HT1080 (cell line): ENCODE results near the gene HARS1. TPM values are rescaled to one million over a fixed set of nuclear protein-coding genes. Genes with fewer than 3 reads are reported as not detected.
"Not testable (repeated sequence)": the region's sequence is repeated elsewhere in the genome, so short reads cannot be mapped to it uniquely, and the experiment has no call there.

Experiments used
- DNase-seq: peaks from one replicate; pipeline ENCODE4 v3.0.0-alpha.2; 2015; ENCODE audit warnings: low read depth
- total RNA-seq: library from RNA; depleted of rRNA; stranded (reverse); fragments of >200 nt; shearing (Covaris generic); gene quantifications from 2 replicates; pipeline ENCODE4 v1.2.3, GENCODE V29; 2014

Gene HARS1
- total RNA-seq, 1 experiment from 2014 or later: 116 TPM

DNA sequence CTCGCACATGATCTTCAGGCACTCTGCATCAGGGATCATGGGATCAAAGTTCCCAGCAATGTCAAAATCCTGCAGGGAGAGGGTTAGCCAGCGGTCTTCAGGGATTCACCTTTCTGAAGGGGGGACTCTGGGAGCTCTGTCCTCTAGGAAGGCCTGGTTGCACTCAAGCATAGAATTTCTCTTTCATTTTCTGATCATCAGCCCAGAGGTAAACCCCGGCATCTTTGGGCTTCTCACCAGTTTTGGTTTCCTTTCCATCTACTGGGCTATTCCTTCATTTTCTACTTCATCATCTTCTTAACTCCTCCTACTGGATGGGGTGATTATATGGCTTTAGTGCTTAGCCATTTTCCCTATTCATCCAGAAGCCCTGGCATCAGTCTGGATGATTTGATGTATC lies 13.2 kb downstream of the HARS1 start:
- no peak for DNase-seq

DNA sequence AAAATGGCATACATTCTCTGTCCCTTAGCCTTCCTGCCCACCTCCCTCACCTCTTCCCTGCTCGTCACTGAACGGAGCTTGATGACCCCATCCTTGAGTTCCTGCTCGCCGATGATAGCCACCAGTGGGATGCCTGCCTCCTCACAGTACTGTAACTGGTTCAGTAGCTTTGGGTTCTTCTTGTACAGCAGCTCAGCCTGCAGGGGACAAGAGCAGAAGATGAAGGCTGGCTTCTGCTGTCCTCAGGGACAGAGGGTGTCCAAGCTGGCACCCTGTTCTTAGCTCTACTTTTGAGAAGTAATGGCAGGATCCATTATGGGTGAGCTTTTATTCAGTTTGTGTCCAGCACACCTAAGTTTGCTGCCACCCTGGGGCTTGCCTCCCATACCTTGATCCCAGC lies 16.5 kb downstream of the HARS1 start:
- no peak for DNase-seq

- no peak for DNase-seq
Observed at GRCh38 chr5:140674211-140674610, 17.0 kb downstream of the HARS1 start.

DNA sequence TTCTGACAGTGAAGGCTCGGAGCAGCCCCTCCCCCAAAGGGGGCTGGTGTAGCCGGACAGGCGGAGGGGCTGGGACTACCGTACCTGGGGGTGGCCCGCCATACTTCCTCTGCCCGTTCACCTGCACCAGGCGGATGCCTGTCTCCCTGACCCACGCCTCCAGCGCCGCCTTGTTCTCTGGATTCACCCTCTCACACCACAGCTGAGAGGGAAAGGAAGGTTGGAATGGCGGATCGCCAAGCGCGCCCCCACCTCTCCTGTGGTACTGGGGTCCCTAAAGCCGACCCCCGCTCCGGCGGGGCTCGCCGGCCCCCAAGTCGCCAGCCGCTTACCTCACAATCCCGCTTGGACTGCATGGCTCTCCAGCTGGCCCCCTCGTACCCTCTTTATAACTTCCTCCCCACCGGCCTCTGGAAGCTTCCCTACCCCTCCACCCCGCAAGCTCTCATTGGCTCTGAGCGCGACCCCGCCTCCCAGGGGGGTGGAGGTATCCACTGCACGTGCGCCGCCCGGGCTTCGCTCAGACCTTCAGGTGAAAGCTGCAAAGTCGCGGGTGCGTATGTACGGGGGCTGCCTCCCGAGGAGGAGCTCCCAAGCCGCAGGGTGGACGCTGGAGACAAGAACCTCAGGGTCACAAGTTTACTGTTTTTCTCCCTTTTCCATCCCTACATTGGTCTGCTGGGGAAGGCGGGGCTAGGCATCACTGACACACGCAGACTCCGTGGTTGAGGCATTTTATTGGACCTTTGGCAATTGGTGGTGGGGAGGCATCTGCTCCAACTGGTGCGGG lies 17.8 kb downstream of the HARS1 start, which contains the start of gene DND1:
Gene DND1, minus strand, starts transcription at position 390 of the 790 bp plus-strand sequence. Its CDS starts 34 bp downstream, at position 356.
- no peak for DNase-seq

GRCh38 chr5:140672455-140673186 lies 18.5 kb downstream of the HARS1 start:
- DNase-seq: no peak

GRCh38 chr5:140671472-140672125 lies 19.6 kb downstream of the HARS1 start:
- no peak for DNase-seq

DNA sequence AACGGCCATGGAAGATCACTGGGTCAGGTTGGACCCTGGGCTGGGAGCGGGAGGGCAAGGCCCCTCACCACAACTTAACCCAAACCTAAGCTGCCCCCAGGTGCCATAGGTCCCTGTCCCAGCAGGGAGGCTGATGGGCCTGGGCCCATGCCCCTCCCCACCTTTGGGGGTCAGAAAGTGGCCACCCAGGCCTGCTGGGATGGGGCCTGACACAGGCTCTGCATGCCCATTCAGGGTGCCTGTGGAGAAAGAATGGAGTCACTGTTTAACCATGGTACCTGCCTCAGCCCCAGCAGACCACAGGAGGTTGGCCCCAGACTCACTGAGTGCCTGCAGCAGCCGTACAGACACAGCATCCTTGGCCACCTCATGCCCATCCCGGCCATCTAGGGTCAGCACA lies 20.1 kb downstream of the HARS1 start:
- DNase-seq: not testable (repeated sequence)

- peak; percentile 93 for DNase-seq
Observed at GRCh38 chr5:140664359-140665119, 26.6 kb downstream of the HARS1 start, which contains the start of gene WDR55. WDR55 (plus strand) TSS chr5:140664904; CDS start chr5:140664913, 9 bp downstream.

DNA sequence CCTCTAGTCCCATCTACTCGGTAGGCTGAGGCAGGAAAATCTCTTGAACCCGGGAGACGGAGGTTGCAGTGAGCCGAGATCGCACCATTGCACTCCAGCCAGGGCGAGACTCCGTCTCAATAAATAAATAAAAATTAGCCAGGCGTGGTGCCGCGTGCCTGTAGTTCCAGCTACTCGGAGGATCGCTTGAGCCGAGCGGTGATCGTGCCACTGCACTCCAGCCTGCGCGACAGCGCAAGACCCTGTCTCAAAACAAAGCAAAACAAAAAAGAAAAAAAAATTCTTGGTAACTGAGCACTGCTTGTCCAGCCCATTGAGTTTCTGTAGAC lies 27.2 kb downstream of the HARS1 start:
- DNase-seq: no peak

GRCh38 chr5:140660371-140660770 lies 30.8 kb downstream of the HARS1 start:
- not testable (repeated sequence) for DNase-seq

DNA sequence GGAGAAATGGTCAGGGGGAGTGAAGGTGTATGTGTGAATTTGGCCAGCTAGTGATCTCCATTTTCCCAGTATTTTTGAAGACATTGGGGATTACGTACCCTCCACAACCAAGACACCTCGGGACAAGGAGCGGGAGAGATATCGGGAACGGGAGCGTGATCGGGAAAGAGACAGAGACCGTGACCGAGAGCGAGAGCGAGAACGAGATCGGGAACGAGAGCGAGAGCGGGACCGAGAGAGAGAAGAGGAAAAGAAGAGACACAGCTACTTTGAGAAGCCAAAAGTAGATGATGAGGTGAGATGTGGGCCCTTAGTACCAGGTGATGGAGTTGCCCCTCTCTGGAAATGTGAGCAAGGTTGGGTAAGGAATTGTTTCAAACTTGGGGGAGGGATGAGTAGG lies 32.3 kb downstream of the HARS1 start:
- DNase-seq: no peak

DNA sequence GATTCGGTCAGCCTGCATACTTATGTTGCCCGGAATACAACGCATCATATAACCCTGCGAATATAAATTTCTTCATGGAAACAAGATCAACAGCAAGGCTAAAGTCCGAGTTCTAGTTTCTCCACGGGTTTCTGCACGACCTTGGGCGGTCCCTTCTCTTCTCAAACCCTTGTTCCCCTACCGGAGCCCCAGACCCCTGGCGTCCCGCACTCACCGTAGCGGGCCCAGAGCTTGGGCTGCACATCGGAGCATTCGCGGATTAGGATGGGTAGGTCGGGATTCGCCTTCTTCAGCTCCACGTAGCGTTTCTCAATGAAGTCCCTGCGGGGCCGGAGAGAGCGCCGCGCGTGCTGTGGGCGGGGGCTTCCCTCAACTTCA lies 44.1 kb downstream of the HARS1 start:
- no peak for DNase-seq

DNA sequence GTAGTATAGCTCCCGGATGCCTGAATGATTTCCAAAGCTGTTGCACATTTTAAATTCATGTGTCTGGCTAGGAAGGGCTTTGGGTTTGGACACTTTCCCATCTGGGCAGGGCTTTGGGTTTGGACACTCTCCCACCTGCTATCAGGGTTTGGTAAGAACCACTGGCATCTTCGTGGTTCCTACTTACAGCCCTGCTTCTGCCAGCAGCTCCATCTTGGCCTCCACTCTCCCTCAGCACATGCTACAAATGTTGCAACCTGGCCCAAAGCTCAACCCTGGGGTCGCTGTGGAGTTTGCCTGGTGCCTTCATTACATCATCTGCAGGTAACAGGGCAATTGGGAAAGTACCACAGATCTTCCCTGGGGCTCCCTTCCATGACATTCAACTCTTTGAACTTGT lies 48.5 kb downstream of the HARS1 start:
- DNase-seq: no peak

GRCh38 chr5:140641716-140642115 lies 49.5 kb downstream of the HARS1 start:
- no peak for DNase-seq

GRCh38 chr5:140639148-140639981 lies 51.8 kb downstream of the HARS1 start, which contains the start of gene TMCO6:
TMCO6 (plus strand) TSS chr5:140639451; CDS start chr5:140639528, 77 bp downstream.
- DNase-seq: peak; percentile 84

DNA sequence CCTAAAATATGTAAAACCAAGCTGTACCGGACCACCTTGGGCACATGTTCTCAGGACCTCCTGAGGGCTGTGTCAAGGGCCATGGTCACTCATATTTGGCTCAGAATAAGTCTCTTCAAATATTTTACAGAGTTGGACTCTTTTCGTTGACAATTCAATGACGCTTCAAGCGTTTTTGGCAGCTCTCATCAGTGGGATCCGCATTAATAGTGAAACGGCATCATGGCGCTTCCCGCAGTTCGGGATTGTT lies 52.3 kb downstream of the HARS1 start:
- DNase-seq: not testable (repeated sequence)

DNA sequence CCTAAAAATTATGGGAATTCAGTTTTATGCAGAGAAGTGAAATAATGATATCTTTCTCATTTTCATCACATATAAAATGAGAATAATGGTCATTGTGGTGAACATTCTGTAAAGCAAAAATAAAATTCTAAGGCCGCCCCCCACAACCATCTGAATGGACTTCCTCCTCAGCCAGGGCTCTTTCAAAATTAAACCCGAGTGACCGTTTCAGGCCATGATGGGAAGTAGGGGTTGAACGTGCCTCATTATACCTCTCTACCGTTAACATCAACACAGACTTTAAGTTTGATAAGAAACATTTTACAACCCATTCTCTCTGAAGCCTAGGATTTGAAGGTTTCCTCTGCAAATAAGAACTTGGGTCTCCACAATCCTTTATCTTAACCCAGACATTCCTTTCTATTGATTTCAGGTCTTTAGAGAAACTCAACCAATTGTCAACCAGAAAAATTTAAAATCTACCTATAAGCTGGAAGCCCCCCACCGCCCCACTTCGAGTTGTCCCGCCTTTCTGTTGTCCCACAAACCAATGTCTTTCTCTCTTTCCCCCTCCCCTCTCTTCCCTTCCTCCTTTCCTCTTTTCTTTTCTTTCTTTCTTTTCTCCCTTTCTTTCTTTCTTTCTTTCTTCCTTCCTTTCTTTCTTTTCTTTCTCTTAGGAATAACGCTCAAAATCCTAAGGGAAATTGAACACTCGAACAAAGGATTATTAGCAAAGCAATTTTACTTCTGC lies 53.6 kb downstream of the HARS1 start:
- no peak for DNase-seq

GRCh38 chr5:140635291-140636257 lies 55.6 kb downstream of the HARS1 start:
- DNase-seq: no peak

GRCh38 chr5:140634103-140634502 lies 57.1 kb downstream of the HARS1 start:
- DNase-seq: no peak
